Thoracic aorta (tissue), 2 donors: ENCODE measurements around the gene MUL1. TPM values are rescaled to one million over a fixed set of nuclear protein-coding genes. Genes with fewer than 3 reads are reported as not detected.

Experiments used
- ATAC-seq: fragments of 150-250 bp; one replicate; pipeline ENCODE4 v1.8.0; 2017; ENCODE audit warnings: low read depth; ENCODE audit not compliant: insufficient number of reproducible peaks, low FRiP score
- DNase-seq: peaks from one replicate; pipeline ENCODE4 v3.0.0-alpha.2; 2020; ENCODE audit warnings: low spot score
- H3K27ac ChIP-seq, 2 donors: fragments of 200-600 bp; sonication (generic); 1 replicate in 1 of 2; 2 replicates in 1 of 2; pipeline ENCODE4 v1.5.1; 2016; ENCODE audit warnings: mild to moderate bottlenecking in 2 of 2, moderate library complexity in 2 of 2
- H3K27me3 ChIP-seq: fragments of 200-600 bp; sonication (generic); replicated peaks from 2 replicates; pipeline ENCODE4 v1.6.0; 2016; ENCODE audit warnings: mild to moderate bottlenecking; ENCODE audit not compliant: insufficient read depth
- H3K36me3 ChIP-seq: fragments of 200-600 bp; sonication (generic); one replicate; pipeline ENCODE4 v1.5.1; 2016
- H3K4me1 ChIP-seq, 2 donors: fragments of 200-600 bp; sonication (generic); 1 replicate in 1 of 2; 2 replicates in 1 of 2; pipeline versions ENCODE4 v1.5.1 to v1.6.0; 2016; ENCODE audit warnings: low read depth in 2 of 2, mild to moderate bottlenecking in 1 of 2; ENCODE audit not compliant: control insufficient read depth in 1 of 2
- H3K4me3 ChIP-seq: fragments of 200-600 bp; sonication (generic); 2 replicates; pipeline ENCODE4 v1.5.1; 2016; ENCODE audit warnings: mild to moderate bottlenecking
- H3K9me3 ChIP-seq: fragments of 200-600 bp; sonication (generic); 2 replicates; pipeline ENCODE4 v1.5.1; 2016
- total RNA-seq, 2 donors: library from RNA; depleted of rRNA; stranded (reverse); fragments of >200 nt; gene quantifications; one replicate each; pipeline versions ENCODE4 v1.1.0 to v1.2.3, GENCODE V29; 2016
- TF ChIP-seq, protein P1 (sequence below): fragments of 200-600 bp; sonication (generic); IDR thresholded peaks from one replicate; pipeline ENCODE4 v1.5.1; 2019; ENCODE audit warnings: antibody characterized with exemption

MUL1 gene
- total RNA-seq, 2 donors from 2014 or later, result 27.2 to 41.8 TPM

DNA sequence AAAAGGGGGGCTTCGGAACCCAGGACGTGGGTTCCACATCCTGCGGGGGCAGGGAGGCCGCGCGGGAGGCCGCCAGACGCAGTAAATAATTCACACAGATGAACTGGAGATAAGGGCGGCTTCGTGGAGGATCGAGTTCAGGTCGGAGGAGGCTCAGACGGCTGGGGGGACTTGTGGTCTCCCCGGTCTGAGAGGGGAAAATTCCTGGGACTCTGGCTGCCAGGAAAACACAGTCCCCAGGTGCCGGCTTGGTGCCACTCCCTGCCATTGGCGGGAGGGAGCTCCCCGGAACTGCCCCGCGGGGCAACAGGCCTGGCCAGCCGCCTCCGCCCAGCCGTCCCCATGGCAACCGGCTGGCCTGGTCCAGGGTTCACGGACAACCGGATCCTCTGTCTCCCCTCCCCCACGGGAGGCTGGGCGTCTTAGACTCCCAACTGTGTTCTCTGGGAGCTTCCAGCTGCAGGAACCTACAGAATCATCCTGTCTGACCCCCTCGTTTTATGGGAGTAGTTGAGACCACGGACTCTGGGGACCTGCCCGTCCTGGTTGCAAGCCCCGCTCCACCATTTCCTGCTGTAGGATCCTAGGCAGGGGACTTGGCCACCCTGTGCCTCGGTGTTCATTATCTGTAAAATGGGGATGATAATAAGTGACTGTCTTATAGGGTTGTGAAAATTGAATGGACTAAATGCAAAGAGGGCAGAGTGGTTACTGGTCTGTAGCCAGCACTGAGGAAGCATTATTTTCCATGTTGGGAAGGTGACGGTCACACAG, 31.5 kb downstream of the MUL1 start:
- DNase-seq (no peak), ATAC-seq (no peak)
- Histone ChIP-seq H3K27ac (no peak overlapping the region), H3K36me3 (no peaks in the 10 kb centered on the region), H3K4me1 (no peaks in the 10 kb centered on the region), H3K9me3 (no peaks in the 10 kb centered on the region), H3K4me3 (no peak overlapping the region), H3K27me3 (peaks cover 4% of the 10 kb centered on the region)
- TF ChIP-seq, protein P1, sequence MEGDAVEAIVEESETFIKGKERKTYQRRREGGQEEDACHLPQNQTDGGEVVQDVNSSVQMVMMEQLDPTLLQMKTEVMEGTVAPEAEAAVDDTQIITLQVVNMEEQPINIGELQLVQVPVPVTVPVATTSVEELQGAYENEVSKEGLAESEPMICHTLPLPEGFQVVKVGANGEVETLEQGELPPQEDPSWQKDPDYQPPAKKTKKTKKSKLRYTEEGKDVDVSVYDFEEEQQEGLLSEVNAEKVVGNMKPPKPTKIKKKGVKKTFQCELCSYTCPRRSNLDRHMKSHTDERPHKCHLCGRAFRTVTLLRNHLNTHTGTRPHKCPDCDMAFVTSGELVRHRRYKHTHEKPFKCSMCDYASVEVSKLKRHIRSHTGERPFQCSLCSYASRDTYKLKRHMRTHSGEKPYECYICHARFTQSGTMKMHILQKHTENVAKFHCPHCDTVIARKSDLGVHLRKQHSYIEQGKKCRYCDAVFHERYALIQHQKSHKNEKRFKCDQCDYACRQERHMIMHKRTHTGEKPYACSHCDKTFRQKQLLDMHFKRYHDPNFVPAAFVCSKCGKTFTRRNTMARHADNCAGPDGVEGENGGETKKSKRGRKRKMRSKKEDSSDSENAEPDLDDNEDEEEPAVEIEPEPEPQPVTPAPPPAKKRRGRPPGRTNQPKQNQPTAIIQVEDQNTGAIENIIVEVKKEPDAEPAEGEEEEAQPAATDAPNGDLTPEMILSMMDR, result no peak

DNA sequence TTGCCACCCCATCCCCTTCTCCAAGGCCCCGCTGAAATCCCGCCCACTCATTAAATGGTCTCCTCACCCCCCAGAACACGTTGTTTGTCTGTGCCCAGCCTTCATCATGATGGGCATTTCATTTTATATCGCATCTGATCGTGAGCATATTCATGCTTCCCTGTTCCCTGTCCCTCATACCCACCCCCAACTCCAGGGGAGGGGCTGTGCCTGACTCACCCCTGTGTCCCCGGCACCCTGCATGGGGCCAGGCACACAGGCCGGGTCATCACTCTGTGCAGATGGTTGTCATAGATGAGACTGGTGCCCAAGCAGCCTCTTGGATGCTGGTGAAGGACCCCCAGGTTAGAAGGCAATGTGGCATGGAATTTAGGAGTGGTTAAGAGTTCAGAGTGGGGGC, 33.0 kb downstream of the MUL1 start:
- Histone ChIP-seq H3K9me3 (no peaks in the 10 kb centered on the region), H3K36me3 (no peaks in the 10 kb centered on the region), H3K27ac (no peak overlapping the region), H3K4me1 (no peaks in the 10 kb centered on the region), H3K4me3 (no peak overlapping the region), H3K27me3 (peaks cover 4% of the 10 kb centered on the region)
- no peak for DNase-seq
- ATAC-seq, result no peak
- TF ChIP-seq, protein P1, result no peak

DNA sequence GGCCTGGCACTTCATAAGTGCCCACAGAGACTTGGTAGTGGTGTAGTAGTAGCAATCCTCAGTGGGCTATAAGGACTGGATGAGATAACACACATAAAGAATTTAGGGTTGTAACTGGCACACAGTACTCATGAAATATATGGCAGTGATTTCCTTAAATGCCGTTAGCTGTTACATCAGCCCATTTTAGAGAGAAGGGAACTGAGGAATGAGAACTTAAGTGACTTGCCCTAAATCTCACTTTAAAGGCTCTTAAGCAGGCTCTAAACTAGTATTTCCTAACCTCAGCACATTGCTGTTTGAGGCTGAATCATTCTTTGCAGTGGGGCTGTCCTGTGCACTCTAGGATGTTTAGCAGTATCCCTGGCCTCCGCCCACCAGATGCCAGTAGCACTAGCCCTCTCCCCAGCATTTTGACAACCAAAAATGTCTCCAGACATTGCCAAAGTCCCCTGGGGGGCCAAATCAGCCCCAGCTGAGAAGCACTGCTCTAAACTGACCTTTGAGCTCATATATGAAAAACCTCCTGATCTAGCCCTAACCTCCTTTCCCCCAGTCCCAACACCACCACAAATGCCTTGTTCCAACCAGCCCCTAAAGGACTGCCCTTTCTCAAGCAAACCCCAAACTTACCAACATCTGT, 33.5 kb downstream of the MUL1 start:
- H3K27ac ChIP-seq, result no peak overlapping the region
- ATAC-seq (no peak), DNase-seq (no peak)
- H3K4me1 ChIP-seq, result no peaks in the 10 kb centered on the region
- no peaks in the 10 kb centered on the region for H3K9me3 ChIP-seq
- no peaks in the 10 kb centered on the region for H3K36me3 ChIP-seq
- no peak overlapping the region for H3K4me3 ChIP-seq
- peaks cover 4% of the 10 kb centered on the region for H3K27me3 ChIP-seq
- TF ChIP-seq, protein P1, result no peak

DNA sequence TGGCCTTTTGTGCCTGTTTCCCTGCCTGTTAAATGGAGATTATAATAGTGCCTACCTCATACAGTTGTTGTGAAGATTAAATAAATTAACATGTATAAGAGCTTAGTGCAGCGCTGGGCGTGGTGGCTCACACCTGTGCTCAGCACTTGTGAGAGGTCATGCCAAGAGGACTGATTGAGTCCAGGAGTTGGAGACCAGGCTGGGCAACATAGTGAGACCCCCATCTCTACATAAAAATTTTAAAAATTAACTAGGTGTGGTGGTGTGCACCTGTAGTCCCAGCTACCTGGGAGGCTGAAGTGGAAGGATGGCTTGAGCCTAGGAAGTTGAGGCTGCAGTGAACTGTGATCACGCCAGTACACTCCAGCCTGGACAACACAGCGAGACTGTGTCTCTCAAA, 34.1 kb downstream of the MUL1 start:
- no peak overlapping the region for H3K4me3 ChIP-seq
- TF ChIP-seq, protein P1, result no peak
- H3K27ac ChIP-seq, result no peak overlapping the region

DNA sequence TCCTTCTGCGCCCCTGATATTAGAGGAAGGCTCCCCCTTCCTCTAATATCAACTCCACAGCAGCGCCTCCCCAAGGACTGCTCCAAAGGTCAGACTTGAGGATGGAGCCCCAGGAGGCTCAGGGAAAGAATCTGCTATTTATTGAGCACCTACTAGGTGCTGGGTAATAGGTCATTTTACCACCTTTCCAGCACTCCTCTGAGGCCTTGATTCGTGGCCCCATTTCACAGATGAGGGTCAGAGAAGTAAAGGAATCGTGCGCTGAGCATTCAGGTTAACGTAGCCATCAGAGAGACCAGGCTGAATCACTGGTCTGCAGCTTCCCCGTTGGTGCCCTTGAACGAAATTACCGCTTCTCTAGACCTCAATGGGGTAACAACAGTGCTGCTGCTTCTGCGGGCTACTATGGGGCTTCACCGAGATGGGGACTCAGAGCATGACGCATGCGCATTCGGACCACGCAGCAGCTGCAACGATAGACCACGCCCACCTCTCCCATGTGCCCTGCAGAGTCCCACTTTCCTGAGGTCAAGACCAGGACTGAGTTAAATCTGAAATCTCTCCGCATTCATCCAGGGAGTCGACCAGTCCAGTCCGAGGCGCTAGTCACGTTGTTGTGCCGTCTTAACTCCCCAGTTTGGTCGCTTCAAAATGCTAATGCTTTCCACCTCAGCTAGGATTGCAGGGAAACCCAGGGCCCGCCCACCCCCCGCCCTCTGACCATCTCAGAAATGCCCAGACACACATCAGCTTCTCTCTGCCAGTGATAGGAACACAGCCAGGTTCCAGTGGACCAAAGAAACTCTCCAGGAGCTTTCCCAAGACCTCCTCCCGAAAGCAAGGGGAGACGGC, 34.9 kb downstream of the MUL1 start:
- H3K27ac ChIP-seq, result no peak overlapping the region
- no peaks in the 10 kb centered on the region for H3K9me3 ChIP-seq
- H3K36me3 ChIP-seq, result no peaks in the 10 kb centered on the region
- H3K27me3 ChIP-seq, result peaks cover 4% of the 10 kb centered on the region
- H3K4me3 ChIP-seq, result no peak overlapping the region
- DNase-seq (no peak), ATAC-seq (no peak)
- H3K4me1 ChIP-seq, result no peaks in the 10 kb centered on the region
- TF ChIP-seq, protein P1, result no peak

More for the DNA sequence above, 34.1 kb downstream of the MUL1 start:
- ATAC-seq (no peak), DNase-seq (no peak)
- no peaks in the 10 kb centered on the region for H3K4me1 ChIP-seq
- no peaks in the 10 kb centered on the region for H3K9me3 ChIP-seq
- H3K27me3 ChIP-seq, result peaks cover 4% of the 10 kb centered on the region
- no peaks in the 10 kb centered on the region for H3K36me3 ChIP-seq
